Keratinocyte (primary cell): ENCODE data around the gene SCUBE1. TPM values are rescaled to one million over a fixed set of nuclear protein-coding genes. Genes with fewer than 3 reads are reported as not detected.

Source experiments
- DNase-seq: peaks from one replicate; pipeline ENCODE4 v3.0.0-alpha.2; 2011; ENCODE audit warnings: low read depth, missing footprints, low spot score
- FAIRE-seq: peaks from 2 replicates; lab custom pipeline; 2011; peaks lifted over from hg19 to GRCh38; lab: Jason Lieb, UNC
- H2AFZ ChIP-seq: 2 replicates; pipeline ENCODE4 v1.6.0; 2012; ENCODE audit warnings: low read length, control low read depth, inconsistent platforms; ENCODE audit not compliant: control insufficient read depth
- H3K27ac ChIP-seq: 2 replicates; pipeline ENCODE4 v1.5.1; 2011; ENCODE audit warnings: low read length; ENCODE audit not compliant: control insufficient read depth, insufficient read depth
- H3K27me3 ChIP-seq: 3 replicates; pipeline ENCODE4 v1.6.0; 2011; ENCODE audit warnings: low read length; ENCODE audit not compliant: control insufficient read depth, insufficient read depth; ENCODE audit errors: extremely low read depth
- H3K36me3 ChIP-seq, 2 experiments: 2 replicates in 1 of 2; 3 replicates in 1 of 2; pipeline ENCODE4 v1.5.1; 2011; ENCODE audit warnings: low read length in 2 of 2, mild to moderate bottlenecking in 1 of 2; ENCODE audit not compliant: control insufficient read depth in 2 of 2, insufficient read depth in 2 of 2; ENCODE audit errors: extremely low read depth in 1 of 2
- H3K4me1 ChIP-seq: 3 replicates; pipeline ENCODE4 v1.5.1; 2011; ENCODE audit warnings: low read length; ENCODE audit not compliant: control insufficient read depth, insufficient read depth; ENCODE audit errors: extremely low read depth
- H3K4me2 ChIP-seq: 3 replicates; pipeline ENCODE4 v1.6.0; 2011; ENCODE audit warnings: low read depth, low read length; ENCODE audit not compliant: control insufficient read depth, insufficient read depth; ENCODE audit errors: extremely low read depth
- H3K4me3 ChIP-seq, 3 experiments: fragments of 200-600 bp in 1 of 3; sonication (generic) in 1 of 3; 2 replicates in 2 of 3; 3 replicates in 1 of 3; pipeline ENCODE4 v1.5.1; 2011 to 2016; ENCODE audit warnings: low read length in 3 of 3, mild to moderate bottlenecking in 3 of 3, control low read depth in 2 of 3, inconsistent platforms in 1 of 3, low read depth in 1 of 3, mixed read lengths in 1 of 3, mixed run types in 1 of 3, moderate library complexity in 1 of 3; ENCODE audit not compliant: control insufficient read depth in 2 of 3, insufficient read depth in 2 of 3; ENCODE audit errors: extremely low read depth in 1 of 3
- H3K79me2 ChIP-seq: 2 replicates; pipeline ENCODE4 v1.6.0; 2012; ENCODE audit warnings: low read length; ENCODE audit not compliant: control insufficient read depth, insufficient read depth
- H3K9ac ChIP-seq: 3 replicates; pipeline ENCODE4 v1.6.0; 2011; ENCODE audit warnings: low read length; ENCODE audit not compliant: control insufficient read depth, insufficient read depth; ENCODE audit errors: extremely low read depth
- H3K9me1 ChIP-seq: 3 replicates; pipeline ENCODE4 v1.6.0; 2011; ENCODE audit warnings: low read length; ENCODE audit not compliant: control insufficient read depth, insufficient read depth; ENCODE audit errors: extremely low read depth
- H3K9me3 ChIP-seq: 2 replicates; pipeline ENCODE4 v1.5.1; 2012; ENCODE audit warnings: low read depth, low read length; ENCODE audit not compliant: control insufficient read depth
- H4K20me1 ChIP-seq: 3 replicates; pipeline ENCODE4 v1.6.0; 2011; ENCODE audit warnings: low read length; ENCODE audit not compliant: control insufficient read depth, insufficient read depth; ENCODE audit errors: extremely low read depth
- EZH2 ChIP-seq: IDR thresholded peaks from one replicate; pipeline ENCODE4 v1.6.1; 2012; ENCODE audit warnings: inconsistent platforms, mild to moderate bottlenecking, low read length, moderate library complexity
- dilution Hi-C: fragments of 300-500 bp; cut with MboI; formaldehyde crosslinking; loops from one replicate; pipeline ENCODE4 v1.7.0; 2020; ENCODE audit warnings: low sequenced_read_pairs; ENCODE audit not compliant: extremely low pct_ligation_motif_present
- polyA plus RNA-seq, 5 experiments: library from polyadenylated mRNA; depleted of rRNA in 3 of 5; stranded (reverse) in 3 of 5; stranded (forward) in 1 of 5; unstranded in 1 of 5; fragments of >200 nt; gene quantifications; 1 replicate in 1 of 5; 2 replicates in 3 of 5; 3 replicates in 1 of 5; pipeline versions ENCODE4 v1.2.1 to v1.2.3, GENCODE V29; 2011 to 2012; ENCODE audit warnings: missing spikeins in 2 of 5, low read depth in 1 of 5, low replicate concordance in 1 of 5
- TF ChIP-seq, protein P1 (sequence below), 3 experiments: IDR thresholded peaks in 1 of 3; conservative IDR thresholded peaks in 1 of 3; optimal IDR thresholded peaks in 1 of 3; 2 replicates in 2 of 3; 3 replicates in 1 of 3; pipeline versions ENCODE3 to v1.5.1; 2011; ENCODE audit warnings: low read length in 3 of 3, mild to moderate bottlenecking in 3 of 3, moderate library complexity in 2 of 3, control low read depth in 1 of 3, inconsistent platforms in 1 of 3; ENCODE audit not compliant: insufficient read depth in 2 of 3; ENCODE audit errors: extremely low read depth in 1 of 3

Gene SCUBE1
- polyA plus RNA-seq, 1 donor (not counting 4 experiments of a cell fraction or from before 2014, with no cell fraction given) = not detected

GRCh38 chr22:43173566-43173965 is 169.6 kb downstream of the SCUBE1 start:
- dilution Hi-C loops = no loop called here
- no peak overlapping the region for H3K27ac ChIP-seq
- DNase-seq (no peak), FAIRE-seq (no peak)
- H3K9me3 ChIP-seq = no peaks in the 10 kb centered on the region
- H3K36me3 ChIP-seq = peaks cover 19 to 47% of the 10 kb centered on the region in 2 experiments
- H4K20me1 ChIP-seq = no peaks in the 10 kb centered on the region
- peaks cover 13% of the 10 kb centered on the region for H3K4me1 ChIP-seq
- H3K27me3 ChIP-seq = no peaks in the 10 kb centered on the region
- no peak overlapping the region for H2AFZ ChIP-seq
- H3K9me1 ChIP-seq = no peaks in the 10 kb centered on the region
- no peak overlapping the region for H3K9ac ChIP-seq
- no peak overlapping the region for H3K4me2 ChIP-seq
- TF ChIP-seq, protein P1, sequence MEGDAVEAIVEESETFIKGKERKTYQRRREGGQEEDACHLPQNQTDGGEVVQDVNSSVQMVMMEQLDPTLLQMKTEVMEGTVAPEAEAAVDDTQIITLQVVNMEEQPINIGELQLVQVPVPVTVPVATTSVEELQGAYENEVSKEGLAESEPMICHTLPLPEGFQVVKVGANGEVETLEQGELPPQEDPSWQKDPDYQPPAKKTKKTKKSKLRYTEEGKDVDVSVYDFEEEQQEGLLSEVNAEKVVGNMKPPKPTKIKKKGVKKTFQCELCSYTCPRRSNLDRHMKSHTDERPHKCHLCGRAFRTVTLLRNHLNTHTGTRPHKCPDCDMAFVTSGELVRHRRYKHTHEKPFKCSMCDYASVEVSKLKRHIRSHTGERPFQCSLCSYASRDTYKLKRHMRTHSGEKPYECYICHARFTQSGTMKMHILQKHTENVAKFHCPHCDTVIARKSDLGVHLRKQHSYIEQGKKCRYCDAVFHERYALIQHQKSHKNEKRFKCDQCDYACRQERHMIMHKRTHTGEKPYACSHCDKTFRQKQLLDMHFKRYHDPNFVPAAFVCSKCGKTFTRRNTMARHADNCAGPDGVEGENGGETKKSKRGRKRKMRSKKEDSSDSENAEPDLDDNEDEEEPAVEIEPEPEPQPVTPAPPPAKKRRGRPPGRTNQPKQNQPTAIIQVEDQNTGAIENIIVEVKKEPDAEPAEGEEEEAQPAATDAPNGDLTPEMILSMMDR (optimal IDR thresholded peaks at IDR 0.05 in 1 of 3, IDR thresholded peaks at IDR 0.05 in 1 of 3, conservative IDR thresholded peaks at IDR 0.05 in 1 of 3; ENCODE audit: extremely low read depth in 1 of 3, insufficient read depth in 2 of 3, low read length in 3 of 3) = no peak
- TF ChIP-seq EZH2 = no peak
- H3K79me2 ChIP-seq = no peaks in the 10 kb centered on the region
- no peak overlapping the region for H3K4me3 ChIP-seq

GRCh38 chr22:43172191-43172590 is 171.0 kb downstream of the SCUBE1 start:
- dilution Hi-C loops = no loop called here
- FAIRE-seq (no peak), DNase-seq (no peak)
- Histone ChIP-seq H3K36me3 (peaks cover 24 to 44% of the 10 kb centered on the region in 2 experiments), H3K27me3 (no peaks in the 10 kb centered on the region), H3K4me1 (peaks cover 19% of the 10 kb centered on the region), H4K20me1 (no peaks in the 10 kb centered on the region), H3K9me3 (no peaks in the 10 kb centered on the region), H2AFZ (no peak overlapping the region), H3K9ac (no peak overlapping the region), H3K4me2 (no peak overlapping the region), H3K4me3 (no peak overlapping the region), H3K27ac (no peak overlapping the region), H3K9me1 (no peaks in the 10 kb centered on the region), H3K79me2 (no peaks in the 10 kb centered on the region)
- no peak for TF ChIP-seq EZH2
- TF ChIP-seq, protein P1 (optimal IDR thresholded peaks at IDR 0.05 in 1 of 3, IDR thresholded peaks at IDR 0.05 in 1 of 3, conservative IDR thresholded peaks at IDR 0.05 in 1 of 3; ENCODE audit: extremely low read depth in 1 of 3, insufficient read depth in 2 of 3, low read length in 3 of 3) = no peak
